Left colon (tissue), 2 donors: ENCODE measurements around the gene MACROH2A1. TPM values are rescaled to one million over a fixed set of nuclear protein-coding genes. Genes with fewer than 3 reads are reported as not detected.
A peak's percentile ranks its signal among the peaks of the same experiment; 100 is the strongest.

Source experiments
- ATAC-seq: fragments of 200-7000 bp; cut with Tn5 transposase; one replicate; pipeline ENCODE4 v1.9.1; 2020; ENCODE audit warnings: mild to moderate bottlenecking, moderate library complexity
- DNase-seq, 2 donors: peaks; one replicate each; pipeline ENCODE4 v3.0.0-alpha.2; 2020
- intact Hi-C, 2 donors: fragments of 100-400 bp; cut with DNase I in 1 of 2; cut with micrococcal nuclease in 1 of 2; formaldehyde crosslinking; loops; one replicate each; pipeline versions ENCODE4 v1.11.2 to v1.14.0; 2022; cut with DNase I, micrococcal nuclease
- total RNA-seq, 2 donors: library from RNA; stranded (reverse); fragmentation: NEBNext Ultra II Directional; extraction: Animal tissue kit (Norgen Biotek cat#: 25700); gene quantifications; one replicate each; pipeline ENCODE4 v1.2.1, GENCODE V29; 2021
- donor health status: DM: no; HTN: no; CAD: no.
- donor health status: DM: yes; HTN: yes; CAD: no.

MACROH2A1 gene
- total RNA-seq, 2 donors from 2014 or later, result 212 to 216 TPM

- no peak for DNase-seq
Measured at GRCh38 chr5:135310328-135310989, 88.6 kb downstream of the MACROH2A1 start.

DNA sequence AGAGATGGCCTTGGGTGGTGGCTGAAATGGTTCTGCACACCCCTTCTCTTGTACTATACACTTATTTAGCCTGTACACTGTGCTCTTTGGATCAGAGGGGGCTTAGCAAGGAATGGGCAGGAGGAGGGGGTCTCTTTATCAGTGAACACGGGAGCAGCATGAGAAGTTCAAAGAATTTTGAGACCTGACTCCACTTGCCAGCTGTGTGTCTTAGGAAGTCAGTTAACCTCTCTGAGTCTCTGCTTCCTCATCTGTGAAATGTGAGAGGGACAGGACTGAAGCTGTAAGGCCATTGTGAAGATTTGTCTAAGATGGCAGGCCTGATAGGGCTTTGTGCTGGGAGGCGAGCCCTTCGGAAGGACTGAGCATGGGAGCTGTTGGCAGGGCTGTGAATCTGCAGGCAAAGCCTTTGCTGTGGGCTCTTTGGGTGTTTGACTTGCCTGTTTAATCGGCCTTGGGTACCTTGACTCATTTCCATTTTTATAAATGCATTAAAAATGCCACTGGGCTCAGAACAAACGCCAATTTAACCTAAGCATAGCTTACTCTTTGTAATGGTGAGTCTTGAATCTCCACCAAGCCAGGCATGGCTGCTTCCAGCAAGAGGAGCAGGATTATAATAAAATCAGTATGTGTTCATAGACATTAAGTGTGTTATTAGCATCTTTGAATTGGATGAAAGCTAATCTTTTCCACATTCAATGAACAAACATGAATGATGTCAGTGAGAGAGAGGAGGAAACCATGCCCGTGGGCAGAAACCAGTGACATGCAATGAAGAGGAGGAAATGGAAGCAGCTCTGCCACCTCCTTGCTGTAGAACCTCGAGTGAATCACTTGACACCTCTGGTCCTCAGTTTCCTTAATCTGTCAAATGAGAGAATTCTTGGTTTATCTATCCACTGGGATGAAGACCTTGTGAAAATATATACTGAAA is 89.4 kb downstream of the MACROH2A1 start:
- intact Hi-C loops, result no loop called here
- no peak for ATAC-seq
- DNase-seq, result no peak

More at GRCh38 chr5:135310328-135310989, 88.6 kb downstream of the MACROH2A1 start:
- intact Hi-C loops, result no loop called here
- ATAC-seq, result no peak

- ATAC-seq (no peak), DNase-seq (no peak)
- intact Hi-C loops, result no loop called here
Measured at GRCh38 chr5:135308752-135309151, 90.3 kb downstream of the MACROH2A1 start.

DNA sequence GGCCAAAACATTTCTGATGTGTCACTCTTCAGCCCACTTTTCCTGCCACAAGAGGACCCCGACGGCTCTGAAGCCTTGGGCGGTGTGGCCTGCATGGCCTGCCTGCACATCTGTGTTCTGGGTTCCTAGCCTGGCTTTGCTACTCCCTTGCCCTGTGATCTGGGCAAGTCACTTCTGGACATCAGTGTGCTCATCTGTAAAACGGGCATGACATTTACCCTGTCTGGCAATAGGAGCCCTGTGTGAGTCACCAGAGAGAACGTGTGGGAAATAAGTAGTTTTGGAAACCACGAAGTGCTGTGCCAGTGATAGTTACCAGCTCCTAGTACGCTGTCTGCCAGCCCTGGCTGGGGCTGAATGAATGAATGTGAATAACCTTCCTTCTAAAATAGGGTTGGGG is 90.8 kb downstream of the MACROH2A1 start:
- intact Hi-C loops, result no loop called here
- no peak for DNase-seq
- no peak for ATAC-seq

- intact Hi-C loops, result no loop called here
- DNase-seq, result no peak
- ATAC-seq, result no peak
Measured at GRCh38 chr5:135307143-135307903, 91.7 kb downstream of the MACROH2A1 start.

- no peak for ATAC-seq
- DNase-seq, result no peak
- intact Hi-C loops, result no loop called here
Measured at GRCh38 chr5:135306557-135306956, 92.5 kb downstream of the MACROH2A1 start.

GRCh38 chr5:135304352-135305221 is 94.4 kb downstream of the MACROH2A1 start:
- ATAC-seq (no peak), DNase-seq (no peak)
- intact Hi-C loops, result no loop called here

- DNase-seq (no peak), ATAC-seq (no peak)
- intact Hi-C loops, result no loop called here
Measured at GRCh38 chr5:135303582-135304173, 95.4 kb downstream of the MACROH2A1 start.

DNA sequence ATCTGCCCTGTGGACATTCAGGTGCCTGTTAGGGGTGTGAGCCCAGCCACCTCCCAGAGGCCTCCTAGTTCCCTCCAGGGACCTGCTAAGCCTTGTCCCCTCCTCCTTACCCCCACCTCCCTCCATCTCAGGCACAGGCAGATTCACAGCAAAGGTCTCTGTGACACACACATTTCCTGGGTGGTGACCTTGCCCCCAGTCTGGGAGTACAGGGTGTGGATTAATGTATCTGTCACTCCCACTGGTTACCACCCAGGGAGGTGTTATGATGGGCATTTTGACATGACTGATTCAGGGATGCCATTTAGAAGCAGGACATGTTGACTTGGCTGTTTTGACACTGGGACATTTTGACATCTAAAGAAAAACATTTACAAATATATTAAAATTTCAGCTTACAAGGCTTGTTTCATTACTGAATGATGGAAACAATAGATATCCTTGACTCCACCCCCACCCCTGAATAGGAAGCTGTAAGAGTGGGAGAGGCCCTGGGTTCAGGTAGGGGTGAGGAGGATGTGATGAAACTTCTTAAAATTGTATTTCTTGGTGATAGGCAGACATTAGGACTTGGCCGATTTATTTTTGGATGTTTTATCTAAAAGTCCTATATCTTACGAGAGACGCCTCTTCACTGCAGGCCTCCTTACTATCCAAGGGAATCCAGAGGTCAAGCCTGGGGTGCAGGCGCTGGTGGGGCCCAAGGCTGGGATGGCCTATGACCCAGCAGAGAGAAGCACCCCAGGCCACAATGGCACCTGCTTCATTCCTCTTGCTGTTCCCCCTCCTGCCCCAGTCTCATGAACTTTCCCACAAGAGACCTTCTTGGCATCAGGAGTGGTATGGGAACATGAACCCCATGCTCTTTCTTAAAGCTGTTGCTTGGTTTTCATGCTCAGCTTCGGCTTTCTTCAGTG is 101.9 kb downstream of the MACROH2A1 start:
- ATAC-seq, result no peak
- intact Hi-C loops, result no loop called here
- DNase-seq, result no peak

GRCh38 chr5:135295852-135296251 is 103.2 kb downstream of the MACROH2A1 start:
- intact Hi-C loops, result no loop called here
- DNase-seq, result no peak
- no peak for ATAC-seq

- intact Hi-C loops, result no loop called here
- DNase-seq (no peak), ATAC-seq (no peak)
Measured at GRCh38 chr5:135294793-135295192, 104.2 kb downstream of the MACROH2A1 start.

- ATAC-seq (peak; percentile 33), DNase-seq (no peak)
- intact Hi-C loops, result no loop called here
Measured at GRCh38 chr5:135289651-135290050, 109.4 kb downstream of the MACROH2A1 start.

DNA sequence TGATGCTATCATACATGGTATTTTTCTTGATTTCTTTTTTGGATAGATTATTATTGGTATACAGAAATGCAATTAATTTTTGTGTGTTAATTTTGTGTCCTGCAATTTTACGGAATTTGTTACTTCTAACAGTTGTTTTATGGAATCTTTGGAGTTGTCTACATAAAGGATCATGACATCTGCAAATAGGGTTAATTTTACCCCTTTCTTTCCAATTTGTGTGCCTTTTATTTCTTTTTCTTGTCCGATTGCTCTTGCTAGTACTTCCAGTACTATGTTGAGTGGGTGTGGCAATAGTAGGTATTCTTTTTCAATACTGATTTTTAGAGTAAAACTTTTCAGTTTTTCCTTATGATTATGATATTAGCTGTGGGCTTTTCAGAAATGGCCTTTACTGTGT is 111.5 kb downstream of the MACROH2A1 start:
- ATAC-seq (no peak), DNase-seq (no peak)
- intact Hi-C loops, result no loop called here
